Loucy (cell line): ENCODE data around the gene ZNF784.

Source experiments
- CTCF ChIP-seq: fragments of 200-600 bp; sonication (generic); conservative IDR thresholded peaks from 2 replicates; pipeline ENCODE4 v1.5.1; 2014; ENCODE audit warnings: mild to moderate bottlenecking, antibody characterized with exemption, low read length
- EZH2phosphoT487 ChIP-seq: fragments of 200-600 bp; IDR thresholded peaks from 2 replicates; pipeline ENCODE4 v1.6.1; 2018; ENCODE audit warnings: antibody characterized with exemption, mild to moderate bottlenecking, moderate library complexity, borderline replicate concordance

- TF ChIP-seq EZH2phosphoT487 (no peak), CTCF (no peak)
Observed at GRCh38 chr19:55672418-55672817, 48.1 kb upstream of the ZNF784 start.
